OCI-LY3 (cell line): ENCODE data around the gene ECE1.

ENCODE experiments used
- EZH2phosphoT487 ChIP-seq: fragments of 200-600 bp; shearing (Covaris generic); IDR thresholded peaks from 2 replicates; pipeline ENCODE4 v1.6.1; 2018; ENCODE audit warnings: antibody characterized with exemption, mixed run types, low read depth
- TF ChIP-seq, protein P1 (sequence below): fragments of 200-600, 300-600 bp; sonication (generic); IDR thresholded peaks from 2 replicates; pipeline ENCODE4 v1.5.1; 2014; ENCODE audit warnings: antibody characterized with exemption, low read length, low read depth

DNA sequence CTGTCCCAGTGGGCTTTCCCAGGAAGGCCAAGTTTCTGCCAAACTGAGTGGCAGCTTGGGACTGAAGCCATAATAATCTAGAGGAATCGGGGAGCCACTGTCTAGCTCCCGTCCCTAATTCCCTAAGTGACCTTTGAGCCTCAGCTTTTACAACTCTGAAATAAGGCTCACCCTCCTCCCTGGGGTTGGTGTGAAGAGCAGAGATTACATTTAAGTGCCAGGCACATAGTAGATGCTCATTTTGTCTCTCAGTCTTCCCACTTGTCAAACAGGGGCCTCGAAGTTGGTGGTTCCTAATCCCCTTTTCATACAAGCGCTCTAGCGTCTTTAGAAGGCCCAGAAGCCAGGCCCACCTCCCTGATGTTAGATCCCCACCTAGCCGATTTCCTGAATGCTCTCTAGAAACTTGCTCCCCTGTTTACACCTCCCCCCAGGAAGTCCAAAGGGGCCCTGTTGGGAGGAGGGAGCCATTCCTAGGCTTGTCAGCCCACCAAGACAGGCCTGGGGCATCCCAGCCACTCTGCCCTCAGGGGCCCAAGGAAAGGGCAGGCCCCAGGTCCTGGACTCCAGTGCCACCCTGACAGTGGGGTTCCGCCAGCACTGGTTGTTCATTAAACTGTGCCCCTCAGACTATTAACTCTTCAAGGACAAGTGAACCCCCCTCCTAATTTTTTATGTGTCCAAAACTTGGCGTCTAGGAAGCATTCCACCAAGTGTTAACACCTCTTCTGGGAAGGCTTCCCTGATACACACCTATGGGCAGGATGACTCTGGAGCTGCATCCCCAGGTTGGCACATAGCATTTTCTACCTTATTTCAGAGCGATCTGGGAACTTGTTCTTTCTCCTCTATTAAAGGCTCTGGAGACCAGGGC is 49.3 kb upstream of the ECE1 start:
- TF ChIP-seq, protein P1, sequence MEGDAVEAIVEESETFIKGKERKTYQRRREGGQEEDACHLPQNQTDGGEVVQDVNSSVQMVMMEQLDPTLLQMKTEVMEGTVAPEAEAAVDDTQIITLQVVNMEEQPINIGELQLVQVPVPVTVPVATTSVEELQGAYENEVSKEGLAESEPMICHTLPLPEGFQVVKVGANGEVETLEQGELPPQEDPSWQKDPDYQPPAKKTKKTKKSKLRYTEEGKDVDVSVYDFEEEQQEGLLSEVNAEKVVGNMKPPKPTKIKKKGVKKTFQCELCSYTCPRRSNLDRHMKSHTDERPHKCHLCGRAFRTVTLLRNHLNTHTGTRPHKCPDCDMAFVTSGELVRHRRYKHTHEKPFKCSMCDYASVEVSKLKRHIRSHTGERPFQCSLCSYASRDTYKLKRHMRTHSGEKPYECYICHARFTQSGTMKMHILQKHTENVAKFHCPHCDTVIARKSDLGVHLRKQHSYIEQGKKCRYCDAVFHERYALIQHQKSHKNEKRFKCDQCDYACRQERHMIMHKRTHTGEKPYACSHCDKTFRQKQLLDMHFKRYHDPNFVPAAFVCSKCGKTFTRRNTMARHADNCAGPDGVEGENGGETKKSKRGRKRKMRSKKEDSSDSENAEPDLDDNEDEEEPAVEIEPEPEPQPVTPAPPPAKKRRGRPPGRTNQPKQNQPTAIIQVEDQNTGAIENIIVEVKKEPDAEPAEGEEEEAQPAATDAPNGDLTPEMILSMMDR, result no peak
- TF ChIP-seq EZH2phosphoT487, result no peak
